HG02973 (cell line): Measurements from ENCODE around the gene NINL.
"Not testable (repeated sequence)": the region's sequence is repeated elsewhere in the genome, so short reads cannot be mapped to it uniquely, and the experiment has no call there.

Source experiments
- ATAC-seq: cut with Tn5 transposase; IDR thresholded peaks from one replicate; pipeline ENCODE4 v1.9.1; 2021; ENCODE audit warnings: moderate library complexity; ENCODE audit not compliant: unreplicated experiment

Gene NINL

GRCh38 chr20:25489221-25489871 lies 96.0 kb downstream of the NINL start:
- no peak for ATAC-seq

DNA sequence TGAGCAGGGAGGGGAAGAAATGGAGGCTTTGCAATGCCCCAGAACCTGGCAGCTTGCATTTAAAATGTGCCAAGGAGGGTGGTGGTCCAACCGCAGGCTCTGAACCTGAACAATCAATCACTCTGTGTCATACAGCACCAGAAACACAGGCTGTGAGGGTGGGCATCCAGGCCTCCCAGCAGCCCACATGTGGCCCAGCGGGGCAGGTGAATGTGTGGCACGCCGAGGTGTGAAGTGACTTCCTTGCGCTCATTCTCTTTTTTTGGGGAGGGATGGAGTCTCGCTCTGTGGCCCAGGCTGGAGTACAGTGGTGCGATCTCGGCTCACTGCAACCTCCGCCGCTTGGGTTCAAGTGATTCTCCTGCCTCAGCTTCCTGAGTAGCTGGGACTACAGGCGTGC lies 97.4 kb downstream of the NINL start:
- ATAC-seq = no peak

DNA sequence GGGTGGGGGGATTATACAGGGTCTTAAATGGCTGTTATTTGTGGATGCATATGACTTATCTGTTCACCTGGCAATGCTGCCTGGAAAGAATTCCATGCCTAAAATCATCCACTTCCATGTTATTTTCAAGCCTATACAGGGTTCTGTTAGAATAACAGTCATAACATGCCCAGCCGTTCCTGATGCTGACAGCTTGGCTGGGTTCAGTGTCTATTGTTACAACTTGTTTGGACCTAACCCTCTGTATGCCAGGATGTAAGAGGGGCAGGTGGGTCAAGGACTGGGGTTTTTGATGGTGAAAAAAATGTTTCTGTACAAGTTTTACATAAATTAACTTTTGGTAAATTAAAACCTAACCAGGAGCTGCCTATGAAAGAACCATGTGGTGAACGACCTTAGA lies 98.0 kb downstream of the NINL start:
- ATAC-seq = no peak

DNA sequence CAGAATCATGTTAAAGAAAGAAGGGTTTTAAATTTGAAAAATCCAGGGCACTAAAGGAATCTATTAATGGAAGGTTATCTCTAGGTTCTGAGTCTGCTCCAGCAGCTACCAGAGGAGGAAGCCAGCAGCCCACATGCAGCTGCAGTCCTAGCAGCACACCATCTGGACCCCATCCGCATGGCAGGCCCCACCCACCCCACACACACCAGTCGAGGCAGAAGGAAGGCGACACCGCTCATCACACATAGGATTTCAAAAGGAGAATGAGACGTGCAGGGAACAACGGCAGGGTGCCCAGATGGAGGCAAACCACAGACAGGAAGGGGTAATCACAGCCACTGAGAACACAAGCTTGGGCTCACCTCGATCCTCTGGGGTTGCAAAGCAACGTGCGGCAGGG lies 99.0 kb downstream of the NINL start:
- ATAC-seq = no peak

DNA sequence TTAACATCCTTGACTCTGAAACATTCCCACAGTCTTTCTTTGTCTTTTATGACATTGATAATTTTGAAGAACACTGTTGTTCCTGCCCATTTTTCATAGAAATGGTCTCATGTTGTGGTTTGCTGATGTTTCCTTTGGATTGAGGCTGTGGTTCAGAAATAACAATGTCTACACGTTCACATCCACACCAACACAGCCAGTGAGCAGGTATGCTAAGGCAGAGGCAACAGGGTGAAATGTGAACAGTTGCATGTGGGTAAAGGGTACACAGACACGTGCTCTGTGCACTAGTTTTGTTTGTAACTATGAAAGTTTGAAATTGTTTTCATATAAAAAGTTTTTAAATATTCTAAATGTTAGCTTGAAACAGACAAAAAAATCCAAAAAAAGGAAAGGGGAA lies 99.5 kb downstream of the NINL start:
- ATAC-seq = no peak

GRCh38 chr20:25484911-25485511 lies 100.3 kb downstream of the NINL start:
- ATAC-seq = no peak

DNA sequence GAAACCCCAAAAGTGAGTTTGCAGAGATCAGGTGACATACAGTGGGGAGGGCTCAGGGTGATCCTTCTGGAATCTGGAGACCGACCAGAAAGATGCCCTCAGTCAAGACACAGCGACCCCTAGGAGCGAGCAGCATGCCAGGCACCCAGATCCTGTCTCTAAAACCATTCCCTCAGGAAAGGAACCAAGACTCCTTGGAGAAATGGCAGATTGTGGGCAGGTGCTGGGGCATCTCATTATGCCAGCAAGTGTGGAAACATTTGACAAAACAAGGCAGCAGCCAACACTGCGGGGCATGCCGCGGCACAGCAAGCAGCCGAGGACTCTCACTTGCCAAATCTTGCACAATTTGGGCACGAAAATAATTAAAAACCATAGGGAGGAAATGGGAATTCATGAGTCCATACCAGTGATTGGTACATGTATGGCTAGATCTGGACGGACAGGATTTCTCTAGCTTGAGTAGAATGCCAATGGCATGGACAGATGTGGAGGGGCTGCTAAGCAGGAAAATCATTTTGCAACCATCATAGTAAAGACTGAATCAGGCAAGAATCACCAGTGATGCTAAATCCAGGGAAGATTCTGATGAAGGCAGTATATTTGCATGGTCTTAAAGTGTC lies 101.0 kb downstream of the NINL start:
- no peak for ATAC-seq

- no peak for ATAC-seq
Measured at GRCh38 chr20:25483431-25484132, 101.7 kb downstream of the NINL start.

- ATAC-seq = no peak
Measured at GRCh38 chr20:25481918-25482253, 103.4 kb downstream of the NINL start.

DNA sequence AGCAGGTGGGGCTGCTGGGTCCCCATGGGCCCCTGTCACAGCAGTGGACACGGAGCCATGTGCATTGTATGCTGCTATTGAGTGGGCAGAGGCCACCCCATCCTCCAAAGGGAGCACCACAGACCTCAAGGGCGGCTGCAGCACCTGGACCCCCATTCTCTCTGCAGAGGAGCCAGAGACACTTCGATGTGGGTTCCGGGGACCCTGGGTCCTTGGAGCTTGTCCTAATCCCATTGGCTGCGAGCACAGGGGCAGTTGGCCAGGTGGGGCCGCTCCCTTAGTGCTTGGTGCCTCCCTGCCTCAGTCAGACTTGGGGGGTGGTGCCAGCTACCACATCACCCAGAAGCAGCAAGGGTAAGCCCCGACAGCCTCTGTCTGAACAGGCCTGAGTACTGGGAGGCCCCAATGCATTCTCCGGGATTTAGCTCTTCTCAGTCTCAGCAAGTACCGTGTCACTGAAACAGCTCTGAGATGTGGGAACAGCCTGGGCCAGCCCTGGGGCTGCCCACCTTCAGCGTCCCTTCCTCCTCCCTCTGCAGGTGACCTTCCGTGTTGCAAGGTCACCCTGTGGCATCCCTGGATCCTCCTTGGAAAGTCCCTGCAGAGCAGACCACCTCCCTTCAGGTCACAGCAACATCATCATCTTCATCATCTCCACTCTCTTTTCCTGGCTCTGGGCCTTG lies 104.0 kb downstream of the NINL start:
- no peak for ATAC-seq

DNA sequence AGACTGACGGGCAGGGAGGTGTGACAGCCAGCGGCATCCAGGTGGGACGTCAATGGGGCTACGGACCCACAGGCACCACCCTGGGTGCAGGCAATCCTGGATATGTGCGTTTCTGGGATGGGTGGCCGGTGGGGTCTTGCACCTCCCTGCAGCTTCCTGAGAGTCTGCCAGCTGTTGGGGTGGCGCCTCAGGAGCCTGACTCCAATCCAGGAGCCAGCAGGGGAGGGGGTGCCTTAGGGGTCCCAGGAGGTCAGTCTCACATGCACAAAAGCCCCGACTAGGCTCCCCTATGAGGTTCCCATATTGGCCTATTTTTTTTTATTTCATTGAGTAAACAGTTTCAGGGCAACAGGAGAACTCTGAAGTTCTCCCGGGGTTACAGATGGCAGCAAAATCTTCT lies 104.5 kb downstream of the NINL start:
- ATAC-seq = no peak

GRCh38 chr20:25480156-25480555 lies 105.2 kb downstream of the NINL start:
- ATAC-seq = no peak

DNA sequence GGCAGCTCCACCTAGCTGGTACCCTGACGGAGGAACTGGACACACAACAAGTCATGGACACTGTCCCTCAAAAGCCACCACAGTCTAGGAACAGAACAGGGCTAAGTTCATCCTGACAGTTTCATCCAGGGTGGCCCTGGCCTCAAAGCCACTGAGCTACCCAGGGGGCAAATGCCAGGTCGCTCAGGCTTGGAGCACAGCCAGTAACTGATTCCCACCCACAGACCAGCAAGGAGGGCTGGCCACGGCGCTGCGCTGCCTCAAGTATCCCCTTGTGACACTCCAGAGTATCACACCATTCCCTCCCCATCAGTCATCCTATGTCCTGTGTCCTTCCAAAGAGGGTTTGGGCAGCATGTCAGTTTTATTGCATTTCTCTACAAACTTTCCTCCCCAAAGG lies 105.7 kb downstream of the NINL start:
- no peak for ATAC-seq

- ATAC-seq = no peak
Measured at GRCh38 chr20:25478889-25479568, 106.3 kb downstream of the NINL start.

DNA sequence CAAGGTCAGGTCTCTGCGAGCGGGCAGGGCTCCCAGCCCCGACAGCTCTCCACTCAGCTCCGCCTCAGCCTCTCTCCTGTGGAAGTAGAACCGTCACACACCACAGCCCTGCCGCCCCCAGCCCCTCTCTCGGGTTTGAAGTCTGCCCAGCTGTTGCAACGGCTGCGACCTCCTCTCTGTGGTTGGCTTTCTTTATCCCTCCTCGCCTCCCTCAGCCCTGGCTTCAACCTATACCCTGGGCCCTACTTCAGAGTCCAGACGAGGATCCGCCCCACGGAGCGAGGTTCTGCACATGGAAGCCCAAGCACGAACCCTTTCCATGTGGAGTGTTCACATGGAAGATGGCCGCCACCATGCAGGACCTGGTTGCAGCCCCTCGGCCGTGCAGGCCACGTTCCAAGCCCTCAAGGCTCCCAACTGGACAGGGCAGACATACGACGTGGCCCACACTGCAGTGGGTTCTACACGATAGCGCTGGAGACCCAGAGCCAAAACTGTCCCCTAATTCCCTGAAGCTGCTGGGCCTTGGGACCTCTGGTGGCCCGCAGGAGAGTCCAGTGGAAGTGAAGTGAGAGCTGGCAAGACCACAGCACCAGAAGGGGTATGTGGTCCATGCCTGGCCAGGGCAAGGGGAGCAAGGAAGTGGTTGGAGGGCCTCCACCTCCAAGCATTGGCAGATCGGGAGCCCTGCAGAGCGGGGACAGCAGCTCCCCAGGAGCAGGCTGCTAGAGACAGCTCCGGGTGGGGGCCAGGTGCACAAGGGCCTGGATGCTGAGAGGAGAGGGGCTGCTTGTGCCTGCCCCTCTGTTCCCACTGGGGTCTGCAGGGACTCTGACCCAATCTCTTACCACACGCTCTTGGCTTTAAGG lies 108.1 kb downstream of the NINL start:
- no peak for ATAC-seq

DNA sequence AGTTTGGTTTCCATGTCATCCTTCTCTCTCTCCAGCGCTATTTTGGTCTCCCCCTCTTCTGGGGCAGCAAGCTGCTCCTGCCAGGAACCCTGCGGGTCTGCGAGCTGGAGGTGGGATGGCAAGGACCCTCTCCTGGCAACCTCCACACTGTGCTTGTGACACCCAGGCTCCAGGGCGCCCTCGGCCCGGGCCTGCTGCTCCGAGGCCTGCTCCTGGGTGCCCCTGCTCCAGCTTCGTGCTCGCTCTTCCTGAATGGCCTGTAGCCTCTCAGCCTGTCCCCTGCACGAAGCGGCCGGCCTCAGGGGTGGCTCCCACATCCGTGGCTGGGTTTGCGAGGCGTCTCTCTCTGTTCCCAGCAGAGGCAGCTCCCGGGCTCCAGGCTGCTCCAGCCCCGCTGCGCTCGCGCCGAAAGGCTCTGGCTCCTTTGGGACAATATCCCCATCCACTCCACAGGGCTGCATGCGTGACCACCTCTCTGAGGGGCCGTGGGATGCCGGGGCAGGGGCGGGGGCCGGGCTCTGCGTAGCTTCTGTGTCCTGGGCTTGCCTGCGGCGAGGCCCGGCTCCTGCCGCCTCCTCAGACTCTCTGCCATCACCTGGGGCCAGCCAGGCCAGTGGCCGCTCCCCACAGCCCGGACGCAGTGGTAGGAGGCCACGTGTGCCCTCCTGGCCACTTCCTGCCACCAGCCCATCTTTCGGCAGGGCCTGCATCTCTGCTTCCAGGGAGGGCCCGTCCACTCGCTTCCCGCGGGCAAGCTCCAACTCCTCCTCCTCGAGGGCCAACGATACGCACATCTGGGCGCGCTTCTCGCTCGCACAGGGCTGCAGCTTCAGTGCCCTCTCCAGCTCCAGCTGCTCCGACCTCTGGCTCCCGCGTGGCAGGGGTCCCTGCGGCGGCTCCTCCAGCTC lies 109.0 kb downstream of the NINL start:
- ATAC-seq = no peak

DNA sequence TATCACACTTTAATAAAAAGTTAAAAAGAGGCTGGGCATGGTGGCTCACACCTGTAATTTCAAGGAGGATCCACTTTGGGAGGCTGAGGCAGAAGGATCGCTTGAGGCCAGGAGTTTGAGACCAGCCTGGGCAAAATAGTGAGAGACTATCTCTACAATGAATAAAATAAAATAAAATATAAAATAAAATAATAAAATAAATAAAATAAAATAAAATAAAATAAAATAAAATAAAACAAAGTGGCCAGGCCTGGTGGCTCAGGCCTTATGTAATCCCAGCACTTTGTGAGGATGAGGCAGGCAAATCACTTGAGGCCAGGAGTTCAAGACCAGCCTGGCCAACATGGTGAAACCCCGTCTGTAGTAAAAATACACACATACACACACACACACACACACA lies 112.0 kb downstream of the NINL start:
- ATAC-seq = not testable (repeated sequence)

DNA sequence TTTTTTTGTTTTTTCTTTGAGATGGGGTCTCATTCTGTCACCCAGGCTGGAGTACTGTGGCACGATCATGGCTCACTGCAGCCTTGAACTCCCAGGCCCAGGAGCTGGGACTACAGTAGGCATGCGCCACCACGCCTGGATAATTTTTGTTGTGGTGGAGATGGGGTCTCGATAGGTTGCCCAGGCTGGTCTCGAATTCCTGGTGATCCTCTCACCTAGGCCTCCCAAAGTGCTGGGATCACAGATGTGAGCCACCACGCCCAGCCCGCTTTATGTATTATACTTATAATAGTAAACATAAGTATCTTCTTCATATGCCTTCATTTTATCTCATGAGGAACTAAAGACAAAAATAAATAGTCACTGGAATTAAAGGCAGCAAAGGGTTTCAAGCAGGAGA lies 114.3 kb downstream of the NINL start:
- no peak for ATAC-seq

DNA sequence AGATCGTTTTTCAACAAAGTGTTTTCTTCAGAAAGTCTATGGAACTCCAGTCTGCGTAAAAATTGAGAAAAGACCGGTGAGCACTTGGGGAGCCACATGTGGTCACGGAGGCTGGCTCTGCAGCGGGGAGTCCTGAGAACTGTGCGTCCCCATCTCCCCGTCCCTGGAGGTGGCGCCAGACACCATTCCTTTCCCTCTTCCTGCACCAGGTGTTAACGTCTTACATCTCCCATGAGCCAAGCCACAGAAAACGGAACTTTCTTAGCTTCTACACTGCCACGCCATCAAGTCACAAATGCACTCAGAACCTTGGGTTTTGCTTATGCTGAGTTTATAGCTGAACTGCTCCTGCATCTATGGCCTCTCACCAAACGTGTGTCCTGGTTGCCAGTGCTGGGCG lies 115.3 kb downstream of the NINL start:
- no peak for ATAC-seq
